GM21717 (cell line): ENCODE data around the gene SLC6A13.

Experiments used
- ATAC-seq: cut with Tn5 transposase; IDR thresholded peaks from one replicate; pipeline ENCODE4 v1.9.1; 2021; ENCODE audit warnings: mild to moderate bottlenecking, moderate library complexity; ENCODE audit not compliant: unreplicated experiment

SLC6A13 gene

GRCh38 chr12:180445-180844 is 82.2 kb downstream of the SLC6A13 start:
- ATAC-seq = no peak

- ATAC-seq = no peak
Observed at GRCh38 chr12:179885-180284, 82.8 kb downstream of the SLC6A13 start.

GRCh38 chr12:179131-179884 is 83.3 kb downstream of the SLC6A13 start:
- ATAC-seq = no peak

GRCh38 chr12:178829-179109 is 83.9 kb downstream of the SLC6A13 start:
- no peak for ATAC-seq

DNA sequence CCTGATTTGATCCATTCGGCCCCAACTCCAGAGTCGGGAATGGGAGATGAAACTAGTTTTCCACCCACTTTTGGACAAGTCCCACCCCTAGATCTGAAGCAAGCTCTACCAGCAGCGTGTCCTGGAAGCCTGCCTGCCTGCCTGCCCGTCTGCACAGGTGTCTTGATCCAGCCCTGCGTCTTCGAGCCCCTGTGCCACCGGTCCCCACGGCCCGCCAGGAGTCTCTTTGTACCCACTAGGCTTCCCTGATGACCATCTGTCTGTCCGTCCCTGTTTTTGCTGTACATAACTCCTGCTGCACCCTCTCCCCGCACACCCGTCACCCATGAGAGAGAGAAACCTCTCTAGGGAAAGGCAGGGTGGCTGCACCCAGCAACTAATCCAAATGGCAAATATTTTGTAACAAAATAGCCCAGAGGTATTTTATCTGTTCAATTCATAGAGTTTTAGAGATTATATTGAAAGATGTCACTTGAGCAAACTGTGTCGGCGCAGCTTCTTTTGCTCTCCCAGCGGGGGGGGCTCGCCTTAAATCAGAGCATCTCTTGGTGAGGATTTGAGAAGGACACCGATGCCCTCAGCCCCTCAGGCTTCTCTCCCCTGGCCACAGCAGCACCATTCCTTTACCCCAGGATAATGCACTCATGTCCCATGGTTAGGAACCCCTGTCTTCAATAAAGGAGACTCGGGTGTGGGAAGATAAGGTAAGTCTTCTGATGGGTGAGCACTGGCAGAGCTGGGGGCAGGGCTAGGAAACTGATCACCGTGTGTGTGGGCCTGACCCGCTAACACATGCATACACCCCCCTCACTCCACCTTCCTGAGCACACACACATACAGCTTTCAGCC is 84.4 kb downstream of the SLC6A13 start:
- ATAC-seq = no peak

DNA sequence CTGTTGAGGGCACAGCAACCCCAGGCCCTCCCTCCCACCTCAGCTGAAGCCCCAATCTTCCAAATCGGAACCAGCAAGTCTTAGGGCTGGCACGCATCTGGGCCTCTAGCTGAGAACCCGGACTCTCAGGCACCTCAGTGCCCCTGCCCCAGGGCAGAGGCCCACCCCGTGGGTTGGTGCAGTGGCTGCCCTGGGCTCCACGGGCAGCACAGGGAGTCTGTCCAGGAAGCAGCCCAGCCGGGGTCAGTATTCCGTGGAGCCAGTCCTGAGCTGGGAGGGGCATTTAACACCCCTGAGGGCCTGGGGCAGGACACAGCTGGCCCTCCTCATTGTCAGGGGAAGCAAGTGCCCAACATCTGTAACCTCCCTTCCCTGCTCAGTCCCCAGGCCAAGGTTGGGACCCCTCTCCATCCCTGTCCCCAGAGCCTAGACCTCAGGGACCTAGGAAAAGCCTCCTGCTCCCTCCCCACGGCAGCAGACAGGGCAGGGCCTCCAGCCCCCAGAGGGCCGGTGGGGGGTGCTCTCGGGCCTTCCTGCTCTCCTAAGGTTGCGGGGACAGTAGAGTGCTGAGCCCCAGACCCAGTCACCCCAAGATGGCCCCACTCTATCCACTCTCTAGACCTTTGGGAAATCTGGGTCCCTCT is 85.2 kb downstream of the SLC6A13 start:
- ATAC-seq = no peak

- ATAC-seq = no peak
Observed at GRCh38 chr12:176321-177181, 86.1 kb downstream of the SLC6A13 start.

DNA sequence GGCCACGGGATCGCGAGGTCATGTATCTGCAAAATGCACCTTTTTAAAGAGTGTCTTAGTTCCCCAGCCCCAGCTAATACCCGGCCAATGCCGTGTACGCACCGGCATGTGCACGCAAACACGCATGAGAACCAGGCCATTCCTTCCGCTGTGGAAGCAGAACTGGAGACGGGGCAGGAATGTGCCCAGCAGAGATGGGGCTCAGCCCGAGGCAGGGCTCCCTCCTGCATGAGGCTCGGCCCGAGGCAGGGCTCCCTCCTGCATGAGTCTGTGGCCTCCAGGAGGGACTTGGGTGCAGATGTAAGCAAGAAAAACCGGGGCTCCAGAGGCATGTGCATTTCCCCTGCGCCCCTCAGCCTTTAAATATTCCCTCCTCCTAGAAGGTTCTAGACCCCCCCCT is 86.9 kb downstream of the SLC6A13 start:
- ATAC-seq = no peak

GRCh38 chr12:175250-175649 is 87.4 kb downstream of the SLC6A13 start:
- no peak for ATAC-seq

GRCh38 chr12:174596-174995 is 88.0 kb downstream of the SLC6A13 start:
- ATAC-seq = no peak

DNA sequence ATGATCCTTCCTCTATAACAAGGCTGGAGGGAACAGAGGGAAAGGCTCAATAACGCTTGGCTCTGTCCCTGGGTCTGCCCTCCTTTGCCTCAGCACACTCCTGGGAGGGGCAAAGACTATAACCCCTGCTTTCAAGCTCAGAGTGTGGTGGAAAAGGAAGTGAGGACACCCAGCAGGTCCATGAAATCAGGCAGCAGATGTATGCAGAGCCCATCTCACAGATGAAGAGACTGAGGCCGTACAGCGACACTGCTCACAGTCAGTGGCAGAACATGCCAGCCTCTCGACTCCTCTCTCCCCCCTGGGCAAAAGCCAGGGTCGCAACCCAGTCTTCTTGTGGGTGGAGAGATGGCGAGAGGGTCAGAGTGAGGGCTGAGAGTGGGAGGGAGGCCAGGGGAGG is 88.5 kb downstream of the SLC6A13 start:
- ATAC-seq = no peak

DNA sequence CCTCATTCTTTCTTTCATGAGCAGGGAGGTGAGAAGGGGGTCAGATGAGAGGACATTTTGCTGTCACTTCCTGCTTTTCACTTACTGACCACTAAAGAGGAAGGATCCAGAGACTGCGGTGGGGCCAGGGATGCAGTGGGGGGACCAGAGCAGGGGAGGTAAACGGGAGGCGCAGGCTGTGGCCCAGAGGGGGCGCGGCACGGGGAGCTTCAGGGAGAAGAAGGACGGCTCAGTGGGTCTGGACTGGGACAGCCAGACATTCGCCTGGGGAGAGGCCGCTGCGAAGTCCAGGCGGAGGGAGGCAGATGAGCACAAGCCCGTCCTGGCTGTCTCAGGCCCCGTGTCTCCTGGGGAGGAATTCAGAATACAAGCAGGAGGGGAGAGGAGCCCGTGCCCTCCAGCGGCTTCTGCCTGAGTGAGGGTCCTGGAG is 89.9 kb downstream of the SLC6A13 start:
- ATAC-seq = no peak

DNA sequence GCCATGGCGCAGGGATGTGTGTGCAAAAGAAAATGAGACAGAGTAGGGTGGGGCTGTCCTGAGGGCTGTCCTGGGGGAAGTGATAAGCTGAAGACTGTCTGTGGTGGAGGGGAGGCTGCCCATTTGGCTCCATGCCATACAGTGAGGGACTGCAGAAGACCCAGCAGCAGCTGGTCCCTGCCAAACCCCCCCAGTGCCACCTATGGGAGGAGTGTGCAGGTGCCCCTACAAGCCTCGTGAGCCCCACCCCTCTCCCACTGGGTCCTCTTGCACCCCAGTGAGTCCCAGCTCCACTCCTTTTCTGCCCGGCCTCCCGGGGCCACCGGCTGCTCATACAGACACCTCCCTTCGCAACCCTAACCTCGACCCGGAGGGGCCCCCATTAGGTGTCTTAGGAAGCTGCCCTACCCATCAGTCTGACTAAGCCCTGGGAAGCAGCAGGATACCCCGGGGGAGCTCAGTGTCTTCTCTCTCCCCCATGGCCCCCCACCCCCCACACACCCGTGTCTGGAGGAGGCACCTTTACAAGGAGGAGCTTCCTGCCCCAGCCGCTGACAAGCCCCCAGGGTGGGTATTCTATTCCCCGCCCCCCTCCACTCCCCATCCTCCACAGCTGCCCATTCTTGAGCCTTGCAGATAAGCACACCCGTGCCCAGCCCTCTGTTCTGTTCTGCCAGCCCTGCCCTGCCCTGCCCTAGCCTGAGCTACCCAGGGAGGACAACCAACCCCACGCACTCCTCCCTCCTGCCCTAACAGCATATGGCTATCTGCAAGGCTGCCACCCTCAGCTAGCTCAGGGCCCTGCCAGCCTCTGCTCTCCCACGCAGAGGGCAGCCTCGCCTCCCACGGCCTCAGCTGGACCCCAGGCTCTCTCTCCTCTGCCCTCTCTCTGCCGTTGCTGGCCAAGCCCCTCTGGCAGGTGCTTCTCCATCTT is 90.6 kb downstream of the SLC6A13 start:
- no peak for ATAC-seq

DNA sequence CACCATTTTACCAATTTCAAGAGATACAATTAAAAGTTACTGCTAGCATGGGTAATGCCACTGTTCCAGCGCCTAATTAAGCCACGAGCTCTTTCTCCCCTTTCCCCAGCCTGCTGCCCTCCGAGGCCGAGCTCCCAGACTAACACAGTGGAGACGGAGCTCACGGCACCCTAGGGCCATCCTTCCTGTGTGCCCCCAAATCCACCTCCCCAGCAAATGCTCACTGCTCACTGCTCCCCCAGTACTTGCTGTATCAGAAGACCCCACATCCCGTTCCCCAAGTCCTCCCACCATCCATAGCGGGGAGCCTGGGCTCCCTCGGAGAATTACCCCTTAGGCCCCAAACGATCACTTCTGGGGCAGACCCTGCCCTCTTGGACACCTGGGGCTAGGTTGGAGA is 91.4 kb downstream of the SLC6A13 start:
- no peak for ATAC-seq
